ENCODE data around the gene TWF1.

TWF1 gene

GRCh38 chr12:43744826-43745225, 61.3 kb downstream of the TWF1 start:
- Histone ChIP-seq H3K4me3 (ENCODE audit: insufficient read depth, low read depth, low read length) (no peak overlapping the region), H3K9me3 (ENCODE audit: control insufficient read depth, low read length) (no peaks in the 10 kb centered on the region), H3K27ac (ENCODE audit: insufficient read depth, low read depth, low read length, poor library complexity, severe bottlenecking) (no peak overlapping the region), H3K4me1 (ENCODE audit: control insufficient read depth, insufficient read depth, low read length) (no peaks in the 10 kb centered on the region), H3K27me3 (ENCODE audit: control insufficient read depth, insufficient read depth, low read length, poor library complexity, severe bottlenecking) (no peaks in the 10 kb centered on the region), H3K36me3 (ENCODE audit: control insufficient read depth, insufficient read depth, low read length) (no peaks in the 10 kb centered on the region)

Data from ectodermal cell (in vitro differentiated cells).